OCI-LY1 (cell line): Measurements from ENCODE around the gene CNST.

Experiments used
- H2AFZ ChIP-seq: fragments of 200-600 bp; sonication (generic), shearing (Covaris generic); 2 replicates; pipeline ENCODE4 v1.6.0; 2014; ENCODE audit warnings: antibody characterized with exemption, mild to moderate bottlenecking, low read length
- H3F3A ChIP-seq: fragments of 200-600 bp; sonication (generic), shearing (Covaris generic); 2 replicates; pipeline ENCODE4 v1.6.0; 2014; ENCODE audit warnings: mild to moderate bottlenecking, antibody characterized with exemption, low read length, moderate library complexity; ENCODE audit not compliant: insufficient read depth
- H3K27ac ChIP-seq: fragments of 200-600 bp; sonication (generic); 2 replicates; pipeline ENCODE4 v1.5.1; 2014; ENCODE audit warnings: low read length, mixed run types, mild to moderate bottlenecking, low read depth; ENCODE audit not compliant: poor library complexity, severe bottlenecking
- H3K27me3 ChIP-seq: fragments of 200-600 bp; sonication (generic); 2 replicates; pipeline ENCODE4 v1.6.0; 2014; ENCODE audit warnings: antibody characterized with exemption, mild to moderate bottlenecking, low read length, moderate library complexity; ENCODE audit not compliant: insufficient read depth
- H3K36me3 ChIP-seq: fragments of 200-600 bp; sonication (generic); 2 replicates; pipeline ENCODE4 v1.6.1; 2014; ENCODE audit warnings: mild to moderate bottlenecking, antibody characterized with exemption, low read length, moderate library complexity, mixed read lengths; ENCODE audit not compliant: insufficient read depth
- H3K4me1 ChIP-seq: fragments of 200-600 bp; sonication (generic); 2 replicates; pipeline ENCODE4 v1.5.1; 2014; ENCODE audit warnings: mild to moderate bottlenecking, low read length, moderate library complexity; ENCODE audit not compliant: insufficient read depth, severe bottlenecking
- H3K4me2 ChIP-seq: fragments of 200-600 bp; sonication (generic), shearing (Covaris generic); 2 replicates; pipeline ENCODE4 v1.6.1; 2014; ENCODE audit warnings: low read length
- H3K4me3 ChIP-seq: fragments of 200-600 bp; sonication (generic); 2 replicates; pipeline ENCODE4 v1.5.1; 2014; ENCODE audit warnings: low read length, low read depth, mild to moderate bottlenecking, mixed read lengths; ENCODE audit not compliant: poor library complexity, severe bottlenecking
- H3K79me2 ChIP-seq: fragments of 200-600 bp; shearing (Covaris generic); 2 replicates; pipeline ENCODE4 v1.6.1; 2016; ENCODE audit warnings: mixed run types, low read length, mixed read lengths; ENCODE audit not compliant: insufficient read depth
- H3K9ac ChIP-seq: fragments of 200-600 bp; sonication (generic), shearing (Covaris generic); 2 replicates; pipeline ENCODE4 v1.6.1; 2014; ENCODE audit warnings: mild to moderate bottlenecking, low read length, mixed read lengths
- H3K9me2 ChIP-seq: fragments of 200-600 bp; sonication (generic), shearing (Covaris generic); 2 replicates; pipeline ENCODE4 v1.6.1; 2014; ENCODE audit warnings: low read depth, mild to moderate bottlenecking, low read length, mixed read lengths
- H3K9me3 ChIP-seq: fragments of 200-600 bp; shearing (Covaris generic); 2 replicates; pipeline ENCODE4 v1.6.1; 2014; ENCODE audit warnings: low read length, mixed read lengths
- H4K20me1 ChIP-seq: fragments of 200-600 bp; sonication (generic), shearing (Covaris generic); 2 replicates; pipeline ENCODE4 v1.6.0; 2016; ENCODE audit warnings: mild to moderate bottlenecking, low read length; ENCODE audit not compliant: insufficient read depth
- CTCF ChIP-seq: fragments of 200-600 bp; sonication (generic), shearing (Covaris generic); IDR thresholded peaks from 2 replicates; pipeline ENCODE4 v1.5.1; 2017; ENCODE audit warnings: mild to moderate bottlenecking, antibody characterized with exemption, low read length, moderate library complexity, mixed read lengths
- EZH2 ChIP-seq: fragments of 200-600 bp; sonication (generic), shearing (Covaris generic); IDR thresholded peaks from 2 replicates; pipeline ENCODE4 v1.8.0; 2017; ENCODE audit warnings: borderline replicate concordance, mixed run types, mild to moderate bottlenecking, antibody characterized with exemption, low read length, moderate library complexity, mixed read lengths

The CNST gene

GRCh38 chr1:246566128-246566812 is at the start of gene CNST, which contains the start of gene TFB2M:
Gene CNST, plus strand, starts transcription at chr1:246566456. Its CDS starts 25,107 bp downstream, at chr1:246591563.
Gene TFB2M, minus strand, starts transcription at chr1:246566261. Its CDS starts 123 bp downstream, at chr1:246566138.
- H3K9me2 ChIP-seq = no peaks in the 10 kb centered on the region
- H3K36me3 ChIP-seq = peaks cover 15% of the 10 kb centered on the region; the same call in 1 of the 2 replicates
- peak within 1 kb of the TSS; percentile 93 for H3K9ac ChIP-seq
- H3K27ac ChIP-seq = peak within 1 kb of the TSS; percentile 81
- no peak for TF ChIP-seq CTCF
- no peak for TF ChIP-seq EZH2
- H3F3A ChIP-seq = no peaks in the 10 kb centered on the region
- H3K9me3 ChIP-seq = no peaks in the 10 kb centered on the region
- H3K27me3 ChIP-seq = no peaks in the 10 kb centered on the region
- peaks cover 56% of the 10 kb centered on the region for H3K4me1 ChIP-seq
- H4K20me1 ChIP-seq = no peaks in the 10 kb centered on the region
- H3K79me2 ChIP-seq = peaks cover 69% of the 10 kb centered on the region
- peak within 1 kb of the TSS; percentile 80 for H3K4me2 ChIP-seq
- peak within 1 kb of the TSS; percentile 36; the same call in 1 of the 2 replicates for H2AFZ ChIP-seq
- peak within 1 kb of the TSS; percentile 84 for H3K4me3 ChIP-seq

GRCh38 chr1:246517391-246517790 is 48.9 kb upstream of the CNST start:
- H3K9me3 ChIP-seq = peaks cover 19% of the 10 kb centered on the region

GRCh38 chr1:246518456-246519205 is 47.6 kb upstream of the CNST start:
- TF ChIP-seq CTCF (no peak), EZH2 (no peak)
- H3F3A ChIP-seq = no peaks in the 10 kb centered on the region
- no peak overlapping the region for H3K9ac ChIP-seq
- H3K9me3 ChIP-seq = peaks cover 19% of the 10 kb centered on the region
- no peak overlapping the region for H2AFZ ChIP-seq
- H3K4me1 ChIP-seq = no peaks in the 10 kb centered on the region
- H3K4me3 ChIP-seq = no peak overlapping the region
- H3K27ac ChIP-seq = no peak overlapping the region
- H3K27me3 ChIP-seq = no peaks in the 10 kb centered on the region
- no peaks in the 10 kb centered on the region for H4K20me1 ChIP-seq
- no peak overlapping the region for H3K4me2 ChIP-seq
- H3K36me3 ChIP-seq = no peaks in the 10 kb centered on the region
- H3K79me2 ChIP-seq = no peaks in the 10 kb centered on the region
- H3K9me2 ChIP-seq = no peaks in the 10 kb centered on the region

More at GRCh38 chr1:246517391-246517790, 48.9 kb upstream of the CNST start:
- H3K27me3 ChIP-seq = no peaks in the 10 kb centered on the region
- H3K27ac ChIP-seq = no peak overlapping the region
- TF ChIP-seq CTCF = no peak
- no peak for TF ChIP-seq EZH2
- no peak overlapping the region for H3K9ac ChIP-seq
- H3K4me3 ChIP-seq = no peak overlapping the region
- no peaks in the 10 kb centered on the region for H3K4me1 ChIP-seq
- no peaks in the 10 kb centered on the region for H3K79me2 ChIP-seq
- no peak overlapping the region for H3K4me2 ChIP-seq
- H3F3A ChIP-seq = no peaks in the 10 kb centered on the region
- H3K9me2 ChIP-seq = no peaks in the 10 kb centered on the region
- H3K36me3 ChIP-seq = no peaks in the 10 kb centered on the region
- no peak overlapping the region for H2AFZ ChIP-seq
- no peaks in the 10 kb centered on the region for H4K20me1 ChIP-seq
